ENCODE measurements around the gene TMEM184A. TPM values are rescaled to one million over a fixed set of nuclear protein-coding genes. Genes with fewer than 3 reads are reported as not detected.

Gene TMEM184A
- total RNA-seq, 1 experiment from 2014 or later: 16.5 TPM

GRCh38 chr7:1500064-1500807 is 55.8 kb downstream of the TMEM184A start:
- Mint-ChIP-seq H3K4me1 (ENCODE audit: low read depth, unreplicated experiment) (no peaks in the 10 kb centered on the region), H3K4me3 (ENCODE audit: unreplicated experiment) (no peak overlapping the region), H3K27ac (ENCODE audit: unreplicated experiment) (no peak overlapping the region), H3K9me3 (ENCODE audit: unreplicated experiment) (no peaks in the 10 kb centered on the region), H3K36me3 (ENCODE audit: insufficient read depth, unreplicated experiment) (peaks cover 59% of the 10 kb centered on the region), H3K27me3 (ENCODE audit: insufficient read depth, unreplicated experiment) (no peaks in the 10 kb centered on the region)
- no peak overlapping the region for H3K4me3 ChIP-seq (ENCODE audit: low read depth, low read length)
- H3K4me1 ChIP-seq: peaks cover 4% of the 10 kb centered on the region; the same call in 1 of the 2 replicates
- H3K36me3 ChIP-seq (ENCODE audit: control insufficient read depth, insufficient read depth, low read length): peaks cover 5% of the 10 kb centered on the region
- CTCF ChIA-PET: no interaction called here
- intact Hi-C loops (cut with micrococcal nuclease; ENCODE audit: unreplicated experiment): no loop called here
- no peaks in the 10 kb centered on the region for H3K9me3 ChIP-seq
- H3K27me3 ChIP-seq (replicated peaks; ENCODE audit: control insufficient read depth, insufficient read depth, low read length): no peaks in the 10 kb centered on the region
- POLR2A ChIA-PET: interaction anchor here (0.9 kb wide), 1 partner anchor 55 kb away, joined by 3 read pairs; no protein-coding TSS in a partner anchor
- BruUV-seq (replicated peaks): no TSS peak
- TF ChIP-seq CTCF (IDR thresholded peaks at IDR 0.05; ENCODE audit: insufficient read depth in 1 of 2, low read depth in 1 of 2, low read length in 1 of 2, severe bottlenecking in 1 of 2, unreplicated experiment in 1 of 2): no peak
- DNase-seq: no peak

- H3K9me3 ChIP-seq: no peaks in the 10 kb centered on the region
- POLR2A ChIA-PET: interaction anchor here (0.9 kb wide), 1 partner anchor 56 kb away, joined by 3 read pairs; no protein-coding TSS in a partner anchor
- DNase-seq: no peak
- intact Hi-C loops (cut with micrococcal nuclease; ENCODE audit: unreplicated experiment): no loop called here
- peaks cover 58% of the 10 kb centered on the region for H3K36me3 Mint-ChIP-seq (ENCODE audit: insufficient read depth, unreplicated experiment)
- H3K4me1 ChIP-seq: peaks cover 4% of the 10 kb centered on the region; the same call in 1 of the 2 replicates
- peaks cover 5% of the 10 kb centered on the region for H3K36me3 ChIP-seq (ENCODE audit: control insufficient read depth, insufficient read depth, low read length)
- no peaks in the 10 kb centered on the region for H3K9me3 Mint-ChIP-seq (ENCODE audit: unreplicated experiment)
- H3K27me3 Mint-ChIP-seq (ENCODE audit: insufficient read depth, unreplicated experiment): no peaks in the 10 kb centered on the region
- no peak overlapping the region for H3K27ac Mint-ChIP-seq (ENCODE audit: unreplicated experiment)
- no TSS peak for BruUV-seq (replicated peaks)
- no peaks in the 10 kb centered on the region for H3K27me3 ChIP-seq (replicated peaks; ENCODE audit: control insufficient read depth, insufficient read depth, low read length)
- no peak overlapping the region for H3K4me3 ChIP-seq (ENCODE audit: low read depth, low read length)
- no peaks in the 10 kb centered on the region for H3K4me1 Mint-ChIP-seq (ENCODE audit: low read depth, unreplicated experiment)
- CTCF ChIA-PET: no interaction called here
- TF ChIP-seq CTCF (IDR thresholded peaks at IDR 0.05; ENCODE audit: insufficient read depth in 1 of 2, low read depth in 1 of 2, low read length in 1 of 2, severe bottlenecking in 1 of 2, unreplicated experiment in 1 of 2): no peak
- no peak overlapping the region for H3K4me3 Mint-ChIP-seq (ENCODE audit: unreplicated experiment)
Measured at GRCh38 chr7:1499367-1500029, 56.5 kb downstream of the TMEM184A start.

GRCh38 chr7:1498370-1499305 is 57.4 kb downstream of the TMEM184A start:
- ChIA-PET CTCF (no interaction called here), POLR2A (no interaction called here)
- Histone ChIP-seq H3K4me3 (ENCODE audit: low read depth, low read length) (no peak overlapping the region), H3K27me3 (replicated peaks; ENCODE audit: control insufficient read depth, insufficient read depth, low read length) (no peaks in the 10 kb centered on the region), H3K4me1 (peaks cover 4% of the 10 kb centered on the region; the same call in 1 of the 2 replicates), H3K36me3 (ENCODE audit: control insufficient read depth, insufficient read depth, low read length) (peaks cover 5% of the 10 kb centered on the region), H3K9me3 (no peaks in the 10 kb centered on the region)
- Mint-ChIP-seq H3K9me3 (ENCODE audit: unreplicated experiment) (no peaks in the 10 kb centered on the region), H3K4me3 (ENCODE audit: unreplicated experiment) (no peak overlapping the region), H3K36me3 (ENCODE audit: insufficient read depth, unreplicated experiment) (peaks cover 59% of the 10 kb centered on the region), H3K27me3 (ENCODE audit: insufficient read depth, unreplicated experiment) (no peaks in the 10 kb centered on the region), H3K4me1 (ENCODE audit: low read depth, unreplicated experiment) (no peaks in the 10 kb centered on the region), H3K27ac (ENCODE audit: unreplicated experiment) (no peak overlapping the region)
- intact Hi-C loops (cut with micrococcal nuclease; ENCODE audit: unreplicated experiment): no loop called here
- TF ChIP-seq CTCF (IDR thresholded peaks at IDR 0.05; ENCODE audit: insufficient read depth in 1 of 2, low read depth in 1 of 2, low read length in 1 of 2, severe bottlenecking in 1 of 2, unreplicated experiment in 1 of 2): no peak
- BruUV-seq (replicated peaks): no TSS peak
- DNase-seq: no peak

Data from Caco-2 (cell line).